Neutrophil (primary cell): ENCODE data around the gene KRTAP5-4.
"Not testable (repeated sequence)": the region's sequence is repeated elsewhere in the genome, so short reads cannot be mapped to it uniquely, and the experiment has no call there.

Experiments
- H3K27ac ChIP-seq: fragments of 200-600 bp; sonication (generic); 2 replicates; pipeline ENCODE4 v1.5.1; 2016; ENCODE audit warnings: mild to moderate bottlenecking, moderate library complexity
- H3K27me3 ChIP-seq: fragments of 200-600 bp; sonication (generic); 2 replicates; pipeline ENCODE4 v1.6.0; 2016; ENCODE audit warnings: mild to moderate bottlenecking
- H3K36me3 ChIP-seq: fragments of 200-600 bp; sonication (generic); 2 replicates; pipeline ENCODE4 v1.5.1; 2017
- H3K4me1 ChIP-seq, 2 experiments: fragments of 200-600 bp in 1 of 2; sonication (generic) in 1 of 2; 1 replicate in 1 of 2; 2 replicates in 1 of 2; pipeline versions ENCODE4 v1.5.1 to v1.6.1; 2013 to 2016; ENCODE audit warnings: low read depth in 1 of 2, low read length in 1 of 2, mild to moderate bottlenecking in 1 of 2, moderate library complexity in 1 of 2; ENCODE audit not compliant: control insufficient read depth in 1 of 2, insufficient read depth in 1 of 2
- H3K4me3 ChIP-seq, 2 experiments: fragments of 200-600 bp in 1 of 2; sonication (generic) in 1 of 2; 1 replicate in 1 of 2; 2 replicates in 1 of 2; pipeline ENCODE4 v1.5.1; 2013 to 2016; ENCODE audit warnings: low read depth in 1 of 2, low read length in 1 of 2, mild to moderate bottlenecking in 1 of 2, moderate library complexity in 1 of 2
- H3K9me3 ChIP-seq: fragments of 200-600 bp; sonication (generic); 2 replicates; pipeline ENCODE4 v1.5.1; 2016
- TF ChIP-seq, protein P1 (sequence below): fragments of 200-600 bp; sonication (generic); IDR thresholded peaks from 2 replicates; pipeline ENCODE4 v1.5.1; 2016; ENCODE audit warnings: antibody characterized with exemption

KRTAP5-4 gene

DNA sequence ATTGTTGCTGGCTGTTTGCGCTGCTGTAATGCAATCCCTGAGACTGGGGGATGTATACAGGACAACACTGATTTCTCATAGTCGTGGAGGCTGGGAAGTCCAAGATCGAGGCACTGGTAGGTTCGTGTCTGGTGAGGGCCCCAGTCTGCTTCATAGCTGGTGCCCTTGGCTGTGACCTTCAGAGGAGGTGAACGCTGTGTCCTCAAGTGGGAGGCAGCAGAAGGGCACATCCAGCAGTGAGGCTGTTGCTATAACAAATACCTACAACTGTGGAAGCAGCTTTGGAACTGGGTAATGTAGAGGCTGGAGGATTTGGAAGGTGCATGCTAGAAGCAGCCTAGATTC lies 29.0 kb upstream of the KRTAP5-4 start:
- Histone ChIP-seq H3K27ac (no peak overlapping the region), H3K36me3 (no peaks in the 10 kb centered on the region), H3K27me3 (peaks cover 42% of the 10 kb centered on the region), H3K9me3 (no peaks in the 10 kb centered on the region), H3K4me3 (no peak overlapping the region), H3K4me1 (no peaks in the 10 kb centered on the region)
- TF ChIP-seq, protein P1, sequence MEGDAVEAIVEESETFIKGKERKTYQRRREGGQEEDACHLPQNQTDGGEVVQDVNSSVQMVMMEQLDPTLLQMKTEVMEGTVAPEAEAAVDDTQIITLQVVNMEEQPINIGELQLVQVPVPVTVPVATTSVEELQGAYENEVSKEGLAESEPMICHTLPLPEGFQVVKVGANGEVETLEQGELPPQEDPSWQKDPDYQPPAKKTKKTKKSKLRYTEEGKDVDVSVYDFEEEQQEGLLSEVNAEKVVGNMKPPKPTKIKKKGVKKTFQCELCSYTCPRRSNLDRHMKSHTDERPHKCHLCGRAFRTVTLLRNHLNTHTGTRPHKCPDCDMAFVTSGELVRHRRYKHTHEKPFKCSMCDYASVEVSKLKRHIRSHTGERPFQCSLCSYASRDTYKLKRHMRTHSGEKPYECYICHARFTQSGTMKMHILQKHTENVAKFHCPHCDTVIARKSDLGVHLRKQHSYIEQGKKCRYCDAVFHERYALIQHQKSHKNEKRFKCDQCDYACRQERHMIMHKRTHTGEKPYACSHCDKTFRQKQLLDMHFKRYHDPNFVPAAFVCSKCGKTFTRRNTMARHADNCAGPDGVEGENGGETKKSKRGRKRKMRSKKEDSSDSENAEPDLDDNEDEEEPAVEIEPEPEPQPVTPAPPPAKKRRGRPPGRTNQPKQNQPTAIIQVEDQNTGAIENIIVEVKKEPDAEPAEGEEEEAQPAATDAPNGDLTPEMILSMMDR, result no peak

DNA sequence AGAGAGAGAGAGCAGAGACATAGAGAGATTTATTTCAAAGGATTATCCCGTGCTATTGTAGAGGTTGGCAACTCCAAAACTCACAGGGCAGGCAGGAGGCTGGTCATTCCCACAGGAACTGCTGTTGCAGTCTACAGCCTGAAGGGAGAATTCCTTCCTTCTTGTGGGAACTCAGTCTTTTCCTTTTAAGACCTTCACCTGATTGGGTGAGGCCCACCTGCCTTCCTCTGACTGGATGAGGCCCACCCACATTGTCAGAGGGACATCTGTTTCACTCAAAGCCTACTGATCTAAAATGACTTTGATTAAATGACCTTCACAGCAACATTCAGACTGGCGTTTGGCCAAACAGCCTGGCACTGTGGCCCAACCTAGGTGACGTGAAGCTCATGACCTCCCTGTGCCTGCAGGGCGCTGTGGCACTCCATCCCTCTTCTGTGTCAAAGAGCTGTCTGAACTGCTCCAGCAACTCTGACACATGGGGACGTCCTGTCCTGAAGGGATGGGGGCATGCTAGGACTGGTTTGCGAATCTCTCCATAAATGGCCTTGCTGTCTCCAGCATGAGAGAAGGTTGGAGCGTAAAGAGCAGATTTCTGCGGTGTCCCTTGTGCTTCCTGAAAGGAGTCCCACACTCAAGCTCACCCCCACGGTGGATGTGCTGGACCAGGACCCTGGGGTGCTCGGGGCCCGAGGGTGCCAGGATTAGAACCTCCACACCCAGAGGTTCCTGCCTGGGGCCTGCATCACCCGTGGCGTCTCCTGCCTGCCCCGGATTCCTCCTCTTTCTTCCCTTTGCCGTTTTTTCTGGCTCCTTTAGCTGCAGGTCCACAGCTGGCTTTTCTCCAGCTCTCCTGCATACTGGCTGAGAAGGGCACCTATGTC lies 28.3 kb upstream of the KRTAP5-4 start:
- no peaks in the 10 kb centered on the region for H3K4me1 ChIP-seq
- TF ChIP-seq, protein P1, result no peak
- H3K4me3 ChIP-seq, result no peak overlapping the region
- no peak overlapping the region for H3K27ac ChIP-seq
- H3K36me3 ChIP-seq, result no peaks in the 10 kb centered on the region
- no peaks in the 10 kb centered on the region for H3K9me3 ChIP-seq
- H3K27me3 ChIP-seq, result peaks cover 41% of the 10 kb centered on the region

DNA sequence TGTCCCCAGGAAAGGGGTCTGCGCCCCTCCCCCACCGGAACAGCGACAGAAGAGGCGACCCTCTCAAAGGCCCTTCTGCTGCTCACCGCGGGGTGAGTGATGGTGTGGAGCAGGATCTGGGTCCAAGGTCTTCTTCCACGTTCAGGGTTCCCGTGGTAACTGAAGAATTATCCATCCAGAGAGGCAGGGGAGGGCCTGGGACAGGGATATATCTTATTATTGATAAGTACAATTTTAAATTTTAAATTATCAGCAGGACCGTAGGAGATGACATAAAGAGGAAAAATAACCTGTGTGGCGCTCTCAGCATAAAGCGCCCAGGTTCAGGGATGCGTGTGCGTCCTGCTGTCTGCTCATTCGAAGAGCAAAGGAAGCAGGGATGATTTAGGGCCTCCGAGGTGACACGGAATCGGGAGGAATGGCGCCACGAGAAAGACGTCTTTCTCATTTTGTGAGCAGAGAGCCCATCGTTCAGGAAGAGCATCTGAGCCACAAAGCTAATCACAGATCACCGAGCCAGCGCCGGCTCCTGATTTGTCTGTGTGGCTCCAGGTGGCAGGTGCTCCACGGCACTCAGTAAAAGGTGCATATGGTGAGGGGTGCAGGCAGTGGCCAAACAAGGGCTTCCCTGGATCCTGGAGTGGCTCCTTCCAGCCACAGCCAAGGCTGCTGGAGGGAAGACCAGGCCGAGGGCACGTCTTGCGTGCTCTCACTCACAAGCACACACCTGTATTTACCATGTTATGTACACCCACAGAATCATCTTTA lies 26.9 kb upstream of the KRTAP5-4 start:
- Histone ChIP-seq H3K9me3 (no peaks in the 10 kb centered on the region), H3K27me3 (peaks cover 34% of the 10 kb centered on the region), H3K36me3 (no peaks in the 10 kb centered on the region), H3K27ac (no peak overlapping the region), H3K4me1 (no peaks in the 10 kb centered on the region), H3K4me3 (no peak overlapping the region)
- TF ChIP-seq, protein P1, result no peak

DNA sequence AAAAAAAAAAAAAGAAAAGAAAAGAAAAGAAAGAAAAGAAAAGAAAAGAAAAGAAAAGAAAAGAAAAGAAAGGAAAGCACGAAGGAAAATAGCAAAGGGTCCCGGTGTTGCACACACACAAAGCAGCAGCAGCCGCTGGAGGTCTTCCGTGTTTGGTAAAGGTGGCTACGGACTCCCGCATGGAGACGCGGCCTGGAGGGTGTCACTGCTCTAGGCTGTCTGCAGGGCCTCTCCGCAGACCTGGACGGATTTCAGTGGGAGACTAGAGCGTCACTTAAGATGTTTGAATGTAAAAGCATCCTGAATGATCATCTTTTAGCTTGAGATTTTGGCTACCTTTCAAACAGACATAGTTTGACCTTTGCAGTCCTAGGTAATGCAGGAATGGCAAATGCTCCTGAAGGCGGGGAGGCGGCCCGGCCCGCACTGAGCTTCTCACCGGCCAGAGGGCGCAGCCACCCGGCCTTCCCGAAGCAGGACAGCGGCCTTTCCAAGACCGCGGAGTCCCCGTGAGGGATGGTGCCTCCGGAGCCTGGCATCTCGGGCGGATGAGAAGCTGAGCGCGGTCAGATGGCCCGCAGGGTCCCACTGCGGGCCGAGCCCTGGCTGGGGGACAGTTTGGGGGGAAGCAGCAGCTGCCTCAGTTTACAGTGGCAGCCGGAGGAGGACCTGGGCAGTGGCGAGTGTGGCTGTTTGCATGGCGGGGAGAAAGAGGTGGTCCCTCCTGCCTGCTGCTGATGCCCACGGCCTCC lies 26.1 kb upstream of the KRTAP5-4 start:
- Histone ChIP-seq H3K27me3 (peaks cover 26% of the 10 kb centered on the region), H3K4me3 (no peak overlapping the region), H3K9me3 (no peaks in the 10 kb centered on the region), H3K4me1 (no peaks in the 10 kb centered on the region), H3K36me3 (no peaks in the 10 kb centered on the region), H3K27ac (no peak overlapping the region)
- TF ChIP-seq, protein P1, result no peak

DNA sequence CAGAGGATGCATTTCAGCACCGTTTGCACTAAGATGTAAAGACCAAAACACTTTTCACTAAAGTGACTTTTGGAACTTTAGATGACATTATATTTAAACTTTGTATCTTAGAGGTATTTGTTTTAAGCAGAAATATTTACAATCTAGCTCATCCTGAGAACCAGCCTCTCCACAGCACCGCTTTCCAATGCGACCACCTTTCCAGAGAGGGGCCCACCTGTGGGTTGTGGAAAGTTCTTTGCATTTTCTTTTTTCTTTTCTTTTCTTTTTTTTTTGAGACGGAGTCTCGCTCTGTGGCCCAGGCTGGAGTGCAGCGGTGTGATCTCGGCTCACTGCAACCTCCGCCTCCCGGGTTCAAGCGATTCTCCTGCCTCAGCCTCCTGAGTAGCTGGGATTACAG lies 24.6 kb upstream of the KRTAP5-4 start:
- not testable (repeated sequence) for H3K27ac ChIP-seq, H3K4me3 ChIP-seq, H3K36me3 ChIP-seq, H3K9me3 ChIP-seq, H3K4me1 ChIP-seq
- peaks cover 19% of the 10 kb centered on the region for H3K27me3 ChIP-seq
